Neural cell (in vitro differentiated cells): ENCODE data around the gene APEX1. TPM values are rescaled to one million over a fixed set of nuclear protein-coding genes. Genes with fewer than 3 reads are reported as not detected.

Experiments used
- H2AFZ ChIP-seq: fragments of 200-600, 300-800 bp; sonication (generic), shearing (Covaris generic); 2 replicates; pipeline ENCODE4 v1.6.0; 2014; ENCODE audit warnings: low read depth, mild to moderate bottlenecking, antibody characterized with exemption, low read length, moderate library complexity
- H3F3A ChIP-seq: fragments of 200-600 bp; shearing (Covaris generic); 2 replicates; pipeline ENCODE4 v1.6.1; 2016; ENCODE audit warnings: mild to moderate bottlenecking, moderate library complexity, mixed read lengths, antibody characterized with exemption, low read length; ENCODE audit not compliant: insufficient read depth, poor library complexity, severe bottlenecking
- H3K27ac ChIP-seq: fragments of 200-600, 300-800 bp; sonication (generic), shearing (Covaris generic); 2 replicates; pipeline ENCODE4 v1.5.1; 2014; ENCODE audit warnings: mild to moderate bottlenecking, low read length, moderate library complexity
- H3K27me3 ChIP-seq: fragments of 300-800, 200-600 bp; sonication (generic), shearing (Covaris generic); 2 replicates; pipeline ENCODE4 v1.6.0; 2014; ENCODE audit warnings: mild to moderate bottlenecking, low read depth, low read length, moderate library complexity; ENCODE audit not compliant: insufficient read depth
- H3K36me3 ChIP-seq: fragments of 300-800, 200-600 bp; sonication (generic), shearing (Covaris generic); 2 replicates; pipeline ENCODE4 v1.5.1; 2014; ENCODE audit warnings: mild to moderate bottlenecking, antibody characterized with exemption, low read length, moderate library complexity; ENCODE audit not compliant: insufficient read depth
- H3K4me2 ChIP-seq: fragments of 300-800, 200-600 bp; sonication (generic), shearing (Covaris generic); 2 replicates; pipeline ENCODE4 v1.6.0; 2014; ENCODE audit warnings: mild to moderate bottlenecking, low read length
- H3K4me3 ChIP-seq: fragments of 300-800, 200-600 bp; sonication (generic), shearing (Covaris generic); 2 replicates; pipeline ENCODE4 v1.5.1; 2014; ENCODE audit warnings: mild to moderate bottlenecking, low read length, moderate library complexity
- H3K79me2 ChIP-seq: fragments of 200-600 bp; shearing (Covaris generic); replicated peaks from 2 replicates; pipeline ENCODE4 v1.6.0; 2014; ENCODE audit warnings: mild to moderate bottlenecking, low read length, moderate library complexity; ENCODE audit not compliant: insufficient read depth
- H3K9ac ChIP-seq: fragments of 300-800, 200-600 bp; sonication (generic), shearing (Covaris generic); 2 replicates; pipeline ENCODE4 v1.6.1; 2016; ENCODE audit warnings: mild to moderate bottlenecking, low read length, mixed read lengths
- H3K9me2 ChIP-seq: fragments of 200-600 bp; shearing (Covaris generic); 2 replicates; pipeline ENCODE4 v1.6.1; 2016; ENCODE audit warnings: mild to moderate bottlenecking, low read length, mixed read lengths; ENCODE audit not compliant: insufficient read depth
- H3K9me3 ChIP-seq: fragments of 200-600, 300-800 bp; sonication (generic), shearing (Covaris generic); 2 replicates; pipeline ENCODE4 v1.6.1; 2016; ENCODE audit warnings: mild to moderate bottlenecking, mixed run types, low read length, moderate library complexity, mixed read lengths
- H4K20me1 ChIP-seq: fragments of 200-600 bp; shearing (Covaris generic); 2 replicates; pipeline ENCODE4 v1.6.1; 2016; ENCODE audit warnings: mild to moderate bottlenecking, mixed run types; ENCODE audit not compliant: insufficient read depth
- MXI1 ChIP-seq: fragments of 450-650 bp; conservative IDR thresholded peaks from 2 replicates; pipeline ENCODE4 v1.6.1; 2014; ENCODE audit warnings: antibody characterized with exemption, mild to moderate bottlenecking; ENCODE audit not compliant: poor library complexity, severe bottlenecking
- POLR2AphosphoS5 ChIP-seq: IDR thresholded peaks from 2 replicates; pipeline ENCODE4 v1.6.1; 2012
- polyA plus RNA-seq: library from polyadenylated mRNA; depleted of rRNA; stranded (reverse); fragments of >200 nt; gene quantifications from 2 replicates; pipeline ENCODE4 v1.2.3, GENCODE V29; 2014
- TF ChIP-seq, protein P1 (sequence below): IDR thresholded peaks from 2 replicates; pipeline ENCODE4 v1.6.1; 2012; ENCODE audit warnings: borderline replicate concordance
- TF ChIP-seq, protein P2 (sequence below): fragments of 450-650 bp; IDR thresholded peaks from 2 replicates; pipeline ENCODE4 v1.5.1; 2014; ENCODE audit warnings: antibody characterized with exemption, mild to moderate bottlenecking, moderate library complexity; ENCODE audit not compliant: poor library complexity, severe bottlenecking

APEX1 gene
- polyA plus RNA-seq, 1 donor from 2014 or later, result 44.5 TPM

DNA sequence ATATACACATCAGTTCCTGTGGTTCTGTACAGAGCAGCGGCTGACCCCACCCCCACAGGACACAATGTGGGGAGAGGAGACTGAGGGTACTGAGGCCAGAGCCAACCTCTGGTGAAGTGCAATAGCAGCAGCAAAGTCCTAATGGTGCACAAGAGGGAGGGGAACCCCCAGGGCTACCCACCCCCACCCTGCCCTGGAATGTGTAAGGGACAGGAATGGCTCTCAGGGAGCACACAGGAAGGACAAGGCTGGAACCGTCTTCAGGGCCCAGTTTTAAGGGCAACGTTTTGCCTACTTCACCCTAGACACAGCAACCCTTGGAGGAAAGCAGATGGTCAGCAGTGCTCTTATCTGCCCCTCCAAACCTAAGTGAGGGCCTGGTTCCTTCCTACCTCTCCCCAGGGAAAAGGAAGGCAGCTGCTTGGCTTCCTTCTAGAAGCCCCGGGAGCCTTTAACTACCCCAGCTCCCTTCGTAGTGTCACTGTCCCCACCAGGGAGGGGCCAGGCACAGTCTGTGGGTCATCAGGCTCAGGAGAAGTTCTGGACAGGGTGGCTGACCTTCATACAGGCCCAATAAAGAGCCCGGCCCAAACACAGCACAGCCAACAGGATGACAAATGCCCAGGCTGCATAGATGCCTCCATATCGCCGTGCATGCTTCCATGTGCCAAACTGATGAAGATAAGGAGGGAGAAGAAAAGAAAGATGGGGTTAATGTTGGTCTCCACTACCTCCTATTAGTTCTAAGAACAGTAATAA lies 3.2 kb downstream of the APEX1 start:
- Histone ChIP-seq H2AFZ (no peak overlapping the region), H3K4me3 (no peak overlapping the region), H3K36me3 (no peaks in the 10 kb centered on the region), H3K79me2 (peaks cover 50% of the 10 kb centered on the region), H3K4me2 (no peak overlapping the region), H3K9me2 (no peaks in the 10 kb centered on the region), H3K27ac (no peak overlapping the region), H3K9me3 (no peaks in the 10 kb centered on the region), H3K27me3 (no peaks in the 10 kb centered on the region), H3F3A (no peaks in the 10 kb centered on the region), H3K9ac (no peak overlapping the region), H4K20me1 (no peaks in the 10 kb centered on the region)
- TF ChIP-seq, protein P1, sequence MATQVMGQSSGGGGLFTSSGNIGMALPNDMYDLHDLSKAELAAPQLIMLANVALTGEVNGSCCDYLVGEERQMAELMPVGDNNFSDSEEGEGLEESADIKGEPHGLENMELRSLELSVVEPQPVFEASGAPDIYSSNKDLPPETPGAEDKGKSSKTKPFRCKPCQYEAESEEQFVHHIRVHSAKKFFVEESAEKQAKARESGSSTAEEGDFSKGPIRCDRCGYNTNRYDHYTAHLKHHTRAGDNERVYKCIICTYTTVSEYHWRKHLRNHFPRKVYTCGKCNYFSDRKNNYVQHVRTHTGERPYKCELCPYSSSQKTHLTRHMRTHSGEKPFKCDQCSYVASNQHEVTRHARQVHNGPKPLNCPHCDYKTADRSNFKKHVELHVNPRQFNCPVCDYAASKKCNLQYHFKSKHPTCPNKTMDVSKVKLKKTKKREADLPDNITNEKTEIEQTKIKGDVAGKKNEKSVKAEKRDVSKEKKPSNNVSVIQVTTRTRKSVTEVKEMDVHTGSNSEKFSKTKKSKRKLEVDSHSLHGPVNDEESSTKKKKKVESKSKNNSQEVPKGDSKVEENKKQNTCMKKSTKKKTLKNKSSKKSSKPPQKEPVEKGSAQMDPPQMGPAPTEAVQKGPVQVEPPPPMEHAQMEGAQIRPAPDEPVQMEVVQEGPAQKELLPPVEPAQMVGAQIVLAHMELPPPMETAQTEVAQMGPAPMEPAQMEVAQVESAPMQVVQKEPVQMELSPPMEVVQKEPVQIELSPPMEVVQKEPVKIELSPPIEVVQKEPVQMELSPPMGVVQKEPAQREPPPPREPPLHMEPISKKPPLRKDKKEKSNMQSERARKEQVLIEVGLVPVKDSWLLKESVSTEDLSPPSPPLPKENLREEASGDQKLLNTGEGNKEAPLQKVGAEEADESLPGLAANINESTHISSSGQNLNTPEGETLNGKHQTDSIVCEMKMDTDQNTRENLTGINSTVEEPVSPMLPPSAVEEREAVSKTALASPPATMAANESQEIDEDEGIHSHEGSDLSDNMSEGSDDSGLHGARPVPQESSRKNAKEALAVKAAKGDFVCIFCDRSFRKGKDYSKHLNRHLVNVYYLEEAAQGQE, result no peak
- TF ChIP-seq, protein P2, sequence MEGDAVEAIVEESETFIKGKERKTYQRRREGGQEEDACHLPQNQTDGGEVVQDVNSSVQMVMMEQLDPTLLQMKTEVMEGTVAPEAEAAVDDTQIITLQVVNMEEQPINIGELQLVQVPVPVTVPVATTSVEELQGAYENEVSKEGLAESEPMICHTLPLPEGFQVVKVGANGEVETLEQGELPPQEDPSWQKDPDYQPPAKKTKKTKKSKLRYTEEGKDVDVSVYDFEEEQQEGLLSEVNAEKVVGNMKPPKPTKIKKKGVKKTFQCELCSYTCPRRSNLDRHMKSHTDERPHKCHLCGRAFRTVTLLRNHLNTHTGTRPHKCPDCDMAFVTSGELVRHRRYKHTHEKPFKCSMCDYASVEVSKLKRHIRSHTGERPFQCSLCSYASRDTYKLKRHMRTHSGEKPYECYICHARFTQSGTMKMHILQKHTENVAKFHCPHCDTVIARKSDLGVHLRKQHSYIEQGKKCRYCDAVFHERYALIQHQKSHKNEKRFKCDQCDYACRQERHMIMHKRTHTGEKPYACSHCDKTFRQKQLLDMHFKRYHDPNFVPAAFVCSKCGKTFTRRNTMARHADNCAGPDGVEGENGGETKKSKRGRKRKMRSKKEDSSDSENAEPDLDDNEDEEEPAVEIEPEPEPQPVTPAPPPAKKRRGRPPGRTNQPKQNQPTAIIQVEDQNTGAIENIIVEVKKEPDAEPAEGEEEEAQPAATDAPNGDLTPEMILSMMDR, result no peak
- TF ChIP-seq POLR2AphosphoS5, result no peak

DNA sequence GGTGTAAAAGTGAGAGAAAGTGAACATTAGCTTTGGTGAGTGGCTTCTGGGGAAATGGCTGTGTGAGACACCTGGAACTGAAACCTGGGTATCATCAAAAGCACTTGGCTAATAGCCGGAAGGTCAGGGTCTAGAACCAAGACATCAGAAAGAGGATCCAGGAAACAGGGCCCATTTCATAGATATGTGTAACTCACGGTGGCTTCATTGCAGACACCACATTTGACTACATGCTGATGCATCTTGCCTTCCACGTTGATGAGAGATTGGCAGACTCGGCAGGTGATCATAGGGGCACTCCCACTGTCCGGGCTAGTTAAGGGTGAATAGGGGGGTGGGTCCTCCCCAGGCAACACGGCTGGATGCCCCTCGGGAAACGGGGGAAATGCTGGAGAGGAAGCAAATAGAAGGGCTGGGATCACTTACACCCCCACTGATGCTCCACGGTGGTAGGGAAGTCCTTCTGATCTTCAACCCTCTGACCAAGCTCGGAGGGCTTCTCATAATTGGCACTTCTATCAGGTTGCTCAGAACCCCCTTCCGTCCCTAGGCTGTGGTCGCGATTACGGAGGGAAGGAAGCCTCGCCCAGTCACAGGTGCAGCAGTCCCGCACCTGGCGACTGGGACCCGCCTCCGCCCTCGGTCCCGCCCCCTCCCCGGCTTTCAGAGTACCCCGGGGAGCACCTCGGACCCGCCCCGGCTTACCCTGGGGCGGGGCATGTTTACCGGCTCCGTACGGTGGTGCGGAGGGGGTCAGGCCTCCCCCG lies 5.6 kb downstream of the APEX1 start:
- Histone ChIP-seq H2AFZ (peak overlapping the region; percentile 77), H3K79me2 (peaks cover 41% of the 10 kb centered on the region), H4K20me1 (no peaks in the 10 kb centered on the region), H3F3A (no peaks in the 10 kb centered on the region), H3K9ac (peak overlapping the region; percentile 93), H3K27me3 (no peaks in the 10 kb centered on the region), H3K9me2 (no peaks in the 10 kb centered on the region), H3K36me3 (no peaks in the 10 kb centered on the region), H3K9me3 (no peaks in the 10 kb centered on the region), H3K4me2 (peak overlapping the region; percentile 53), H3K27ac (peak overlapping the region; percentile 90), H3K4me3 (peak overlapping the region; percentile 92)
- TF ChIP-seq MXI1, result peak; percentile 47
- TF ChIP-seq, protein P2, result no peak
